GM23248 (cell line): ENCODE results near the gene VWC2.

Experiments
- EZH2 ChIP-seq: fragments of 200-600 bp; sonication (generic); IDR thresholded peaks from 2 replicates; pipeline ENCODE4 v1.6.1; 2018; ENCODE audit warnings: antibody characterized with exemption, mild to moderate bottlenecking; ENCODE audit not compliant: insufficient read depth, poor library complexity, severe bottlenecking
- EZH2phosphoT487 ChIP-seq: fragments of 200-600 bp; sonication (generic); IDR thresholded peaks from 2 replicates; pipeline ENCODE4 v1.6.1; 2018; ENCODE audit warnings: antibody characterized with exemption, moderate library complexity, mild to moderate bottlenecking, low read depth; ENCODE audit not compliant: insufficient read depth

DNA sequence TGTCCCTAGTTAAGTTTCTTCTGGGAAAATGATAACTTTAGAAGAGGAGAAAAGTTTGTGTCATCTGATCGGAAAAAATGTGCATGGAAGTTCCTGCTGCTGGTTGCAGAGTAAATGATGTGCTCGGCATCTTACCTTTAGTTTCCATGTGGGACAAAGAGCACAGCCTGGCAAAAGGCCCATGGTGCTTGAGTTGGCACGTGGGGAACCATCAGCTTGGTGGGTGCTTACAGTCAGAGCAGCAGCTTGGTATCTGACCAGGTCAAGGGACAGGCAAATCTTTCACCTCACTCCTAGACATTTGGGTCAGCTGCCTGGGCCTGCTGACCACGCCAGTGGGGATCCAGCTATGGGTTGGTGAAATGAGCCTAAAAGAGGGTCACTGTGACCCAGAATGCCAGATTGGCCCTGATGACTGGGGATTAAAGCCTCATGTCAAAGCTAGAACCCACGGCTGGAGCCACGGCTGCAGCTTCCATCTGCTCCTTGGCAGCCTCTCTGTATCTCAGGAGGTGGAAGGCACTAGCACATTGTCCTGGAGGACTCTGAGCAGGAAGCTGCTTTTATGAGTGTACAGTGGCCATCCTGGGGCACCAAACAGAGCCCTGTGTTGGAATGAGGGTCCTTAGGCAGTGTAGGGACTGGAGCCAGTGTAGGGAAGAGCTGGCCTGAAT lies 24.7 kb downstream of the VWC2 start:
- TF ChIP-seq EZH2phosphoT487 (no peak), EZH2 (no peak)
